HG03521 (cell line): ENCODE measurements around the gene RBM18.
A peak's percentile ranks its signal among the peaks of the same experiment; 100 is the strongest.

Experiments
- ATAC-seq: cut with Tn5 transposase; IDR thresholded peaks from one replicate; pipeline ENCODE4 v1.9.1; 2021; ENCODE audit warnings: mild to moderate bottlenecking, moderate library complexity; ENCODE audit not compliant: unreplicated experiment

The RBM18 gene

GRCh38 chr9:122223435-122223834 lies 41.2 kb downstream of the RBM18 start:
- no peak for ATAC-seq

GRCh38 chr9:122222791-122223190 lies 41.8 kb downstream of the RBM18 start:
- ATAC-seq: no peak

DNA sequence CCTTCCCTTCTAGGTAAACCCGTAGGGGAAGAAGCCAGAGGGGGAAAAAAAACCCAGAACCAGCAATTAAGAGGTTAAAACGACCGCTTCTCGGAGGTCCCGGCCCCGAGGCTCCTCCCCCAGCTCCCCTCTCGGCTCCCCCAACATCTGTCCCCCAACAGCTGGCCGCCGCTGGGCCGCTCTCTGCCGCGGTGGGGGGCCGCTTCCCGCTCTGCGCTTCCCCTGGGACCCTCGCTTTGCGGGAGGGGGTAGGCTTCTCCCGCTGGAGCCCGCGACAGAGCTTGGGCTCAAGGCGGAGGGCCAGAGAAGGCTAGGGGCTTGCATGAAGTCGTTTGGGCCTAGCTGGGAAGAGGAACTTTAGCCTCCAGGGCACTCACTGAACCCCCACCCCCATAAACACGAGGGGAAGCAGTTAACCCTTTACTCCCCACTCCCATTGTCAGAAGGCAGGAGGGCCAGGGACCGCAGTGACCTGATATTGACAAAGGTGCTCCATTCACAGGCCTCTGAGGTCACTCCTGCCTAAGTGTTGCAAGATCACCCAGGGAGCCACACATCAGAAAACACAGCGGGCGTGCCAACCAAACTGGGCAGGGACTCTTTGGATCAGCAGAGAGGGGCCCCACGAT lies 43.3 kb downstream of the RBM18 start:
- ATAC-seq: no peak

- ATAC-seq: no peak
Observed at GRCh38 chr9:122220673-122221182, 43.9 kb downstream of the RBM18 start.

DNA sequence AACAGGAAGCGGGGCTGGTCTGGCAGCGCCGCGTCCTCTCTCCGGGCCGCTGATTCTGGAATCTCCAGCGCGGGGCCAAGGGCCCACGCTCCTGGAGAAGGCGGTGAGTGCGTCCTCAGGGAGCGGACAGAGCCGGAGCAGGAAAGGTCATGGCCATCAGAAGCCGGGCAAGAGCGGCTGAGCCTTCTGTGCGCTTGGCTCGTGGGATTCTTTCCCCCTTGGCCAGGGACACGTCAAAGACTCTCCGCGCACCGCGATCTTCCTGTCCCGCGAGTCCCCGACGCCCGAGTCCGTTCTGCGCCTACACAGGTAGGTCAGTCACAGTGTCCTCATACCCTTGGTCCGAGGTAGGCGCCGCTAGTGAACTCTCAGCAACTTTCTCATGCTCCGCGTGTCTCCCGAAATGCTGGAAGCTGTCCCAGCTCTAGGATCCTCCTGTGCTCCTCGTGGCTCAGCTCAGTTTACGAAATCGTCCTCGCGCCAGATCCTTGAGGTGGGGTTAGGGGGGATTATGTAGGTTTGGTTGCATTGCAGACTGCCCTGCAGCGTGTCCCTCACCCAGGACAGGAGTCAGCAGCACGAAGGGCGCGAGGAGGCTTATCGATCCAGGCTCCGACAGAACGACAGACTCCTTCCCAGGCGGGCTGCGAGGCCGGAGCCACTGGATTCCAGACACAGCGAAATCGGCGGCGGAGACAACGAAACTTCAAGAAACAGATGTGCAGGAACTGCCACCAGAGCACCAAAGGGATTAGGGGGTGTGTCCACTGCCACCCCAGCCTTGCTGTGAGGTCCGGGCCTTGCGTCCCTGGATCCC lies 44.6 kb downstream of the RBM18 start:
- no peak for ATAC-seq

DNA sequence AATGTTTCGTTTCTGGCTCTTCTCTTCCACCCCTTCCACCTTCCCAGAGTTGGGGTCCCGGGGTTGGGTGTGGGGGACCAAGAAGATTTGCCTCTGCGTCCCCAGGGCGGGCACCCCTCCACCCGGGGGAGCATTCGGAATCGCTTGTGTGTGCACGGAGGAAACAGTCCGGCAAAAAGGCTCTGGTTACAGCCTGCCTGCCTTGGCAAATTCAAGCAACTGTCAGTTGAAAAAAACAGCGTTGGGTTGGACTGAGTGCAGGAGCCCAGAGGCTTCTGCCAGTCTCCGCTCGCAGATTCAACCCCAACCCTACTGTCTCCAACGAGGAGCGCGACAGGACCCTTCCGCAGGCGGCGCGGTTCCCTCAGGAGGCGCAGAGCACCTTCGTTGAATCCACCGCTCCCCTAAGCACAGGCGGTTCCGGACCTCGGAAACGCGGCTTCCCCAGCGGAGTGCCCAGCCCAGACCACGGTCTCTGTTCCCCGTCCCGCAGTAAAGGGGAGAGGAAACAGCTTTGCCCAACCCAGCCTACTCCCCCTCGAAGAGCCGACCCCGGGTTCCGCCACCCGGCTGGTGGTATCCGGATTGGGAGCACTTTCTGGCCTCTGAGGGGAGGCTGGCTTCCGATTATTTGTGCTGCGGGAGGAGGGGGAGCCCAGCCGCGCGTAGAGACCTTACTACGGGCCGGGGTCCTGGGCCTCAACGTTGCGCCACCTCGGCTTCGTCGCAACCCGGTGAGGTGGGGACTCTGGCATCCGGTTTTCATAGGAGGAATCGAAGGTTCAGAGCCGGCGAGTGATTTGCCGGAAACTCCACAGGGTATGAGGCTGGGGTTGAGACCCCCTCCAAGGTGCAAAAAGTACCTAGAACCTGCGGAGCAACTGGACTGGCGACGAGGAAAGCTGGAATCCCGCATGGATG lies 45.4 kb downstream of the RBM18 start:
- ATAC-seq: no peak

GRCh38 chr9:122218071-122218934 lies 46.3 kb downstream of the RBM18 start:
- ATAC-seq: no peak

DNA sequence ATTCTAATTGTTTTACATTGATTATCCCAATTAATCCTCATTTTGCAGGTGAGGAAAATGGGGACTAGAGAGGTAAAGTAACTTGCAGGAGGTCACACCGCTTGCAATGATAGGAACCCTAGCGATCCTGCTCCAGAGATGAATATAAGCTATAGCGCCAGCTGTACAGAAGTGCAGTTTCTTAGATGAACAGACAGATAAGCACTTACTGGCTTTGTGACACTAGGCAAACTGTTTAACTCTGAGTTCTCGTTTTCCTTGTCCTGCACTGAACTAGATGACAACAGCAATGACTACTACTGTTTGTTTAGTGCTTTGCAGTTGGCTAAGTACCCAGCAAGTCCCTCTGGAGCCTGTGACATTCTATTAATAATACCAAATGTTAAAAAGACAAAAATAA lies 47.0 kb downstream of the RBM18 start:
- no peak for ATAC-seq

DNA sequence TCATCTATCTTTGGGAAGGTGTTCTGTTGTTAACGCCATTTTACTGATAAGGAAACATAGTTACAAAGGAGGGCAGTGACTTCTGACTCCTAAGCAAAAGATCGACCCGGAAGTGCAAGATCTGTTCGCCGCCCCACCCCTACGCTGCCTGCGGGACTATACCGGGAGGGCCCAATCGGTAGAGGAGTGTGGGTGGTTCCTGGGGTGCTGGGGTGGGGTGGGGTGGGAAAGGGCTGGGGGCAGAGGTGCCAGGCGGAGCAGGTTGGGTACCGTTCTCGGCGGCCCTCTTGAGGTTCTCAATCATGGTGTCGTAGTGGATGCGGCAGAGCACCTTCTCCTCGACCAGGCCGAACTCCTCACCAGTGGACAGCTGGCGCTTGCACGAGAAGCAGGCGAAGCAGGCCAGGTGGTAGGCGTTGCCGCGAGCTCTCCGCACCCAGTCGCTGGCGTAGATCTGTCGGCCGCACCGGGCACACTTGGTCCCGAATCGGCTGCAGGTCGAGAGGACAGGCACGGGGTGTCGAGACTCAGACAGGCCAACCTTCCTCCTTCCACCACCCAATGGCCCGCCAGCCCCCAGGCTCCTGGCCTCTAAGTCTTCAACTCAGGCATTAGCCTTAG lies 47.7 kb downstream of the RBM18 start:
- ATAC-seq: no peak

GRCh38 chr9:122216138-122216797 lies 48.4 kb downstream of the RBM18 start:
- ATAC-seq: no peak

- no peak for ATAC-seq
Observed at GRCh38 chr9:122215663-122216062, 49.0 kb downstream of the RBM18 start.

GRCh38 chr9:122214507-122214906 lies 50.1 kb downstream of the RBM18 start:
- no peak for ATAC-seq

- peak; percentile 67 for ATAC-seq
Observed at GRCh38 chr9:122213589-122214413, 50.8 kb downstream of the RBM18 start.

- ATAC-seq: no peak
Observed at GRCh38 chr9:122213102-122213588, 51.5 kb downstream of the RBM18 start.

GRCh38 chr9:122212473-122213004 lies 52.1 kb downstream of the RBM18 start:
- no peak for ATAC-seq

- no peak for ATAC-seq
Observed at GRCh38 chr9:122209451-122209850, 55.2 kb downstream of the RBM18 start.

DNA sequence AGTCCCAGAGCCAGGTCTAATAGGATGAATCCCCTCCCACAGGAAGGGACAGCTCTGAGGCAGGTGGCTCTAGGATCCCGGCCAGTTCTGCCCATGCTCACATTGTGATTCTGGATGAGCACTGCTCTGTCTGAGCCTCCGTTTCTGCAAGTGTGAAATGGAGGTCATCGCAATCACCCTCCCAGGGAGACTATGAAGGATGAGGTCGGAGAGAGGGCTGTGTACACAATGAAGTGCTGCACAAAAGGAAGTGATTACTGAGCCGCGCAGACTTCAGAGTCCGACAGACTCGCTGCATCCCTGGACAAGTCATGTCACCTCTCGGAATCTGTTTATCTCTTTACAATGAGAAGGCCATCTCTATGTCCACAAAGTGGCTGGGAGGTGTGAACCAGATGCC lies 57.5 kb downstream of the RBM18 start:
- ATAC-seq: no peak
